Breast epithelium (tissue), 3 donors: ENCODE results near the gene TCF4.
A peak's percentile ranks its signal among the peaks of the same experiment; 100 is the strongest.

Experiments
- CTCF ChIP-seq, 3 donors: fragments of 450-650 bp; IDR thresholded peaks; one replicate each; pipeline ENCODE4 v1.5.1; 2016 to 2017; ENCODE audit warnings: antibody characterized with exemption in 3 of 3, mild to moderate bottlenecking in 3 of 3, moderate library complexity in 3 of 3
- POLR2AphosphoS5 ChIP-seq, 3 donors: sonication (generic); formaldehyde crosslinking; IDR thresholded peaks; one replicate each; pipeline ENCODE4 v1.6.1; 2017; ENCODE audit warnings: antibody characterized with exemption in 3 of 3

DNA sequence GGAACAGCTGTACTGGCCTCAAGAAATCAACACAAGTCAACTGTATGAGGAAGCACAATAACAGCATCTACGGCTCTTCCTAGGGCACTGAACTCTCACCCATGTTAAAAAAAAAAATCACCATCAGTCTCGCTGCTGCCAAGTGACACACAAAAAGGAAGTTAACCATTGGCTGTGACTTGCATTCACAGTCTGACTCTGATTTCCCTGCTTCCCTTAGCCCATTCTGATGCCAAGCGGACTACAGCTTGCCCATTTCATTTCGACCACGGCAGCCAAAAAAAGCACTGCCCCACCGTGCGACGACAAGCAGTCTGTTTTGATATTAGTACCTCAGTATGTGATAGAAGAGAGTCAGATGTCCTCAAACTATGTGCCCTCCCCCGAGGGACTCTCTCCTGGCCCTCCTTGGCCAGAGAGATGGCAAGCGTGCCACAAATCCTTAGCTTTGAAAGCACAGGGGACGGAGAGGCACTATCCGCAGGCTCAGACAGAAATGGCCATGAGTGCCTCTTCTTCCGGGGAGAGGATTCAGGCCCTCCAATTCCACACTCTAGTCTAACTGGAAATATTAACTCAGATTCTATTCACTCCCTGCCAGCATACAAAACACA is 250.0 kb downstream of the TCF4 start:
- TF ChIP-seq CTCF (IDR thresholded peaks at IDR 0.05) (no peak), POLR2AphosphoS5 (IDR thresholded peaks at IDR 0.05) (peak in 2 of 3 donors; percentile 34 to 46)
